HG02973 (cell line): ENCODE data around the gene RNF10.
A peak's percentile ranks its signal among the peaks of the same experiment; 100 is the strongest.
"Not testable (repeated sequence)": the region's sequence is repeated elsewhere in the genome, so short reads cannot be mapped to it uniquely, and the experiment has no call there.

Source experiments
- ATAC-seq: cut with Tn5 transposase; IDR thresholded peaks from one replicate; pipeline ENCODE4 v1.9.1; 2021; ENCODE audit warnings: moderate library complexity; ENCODE audit not compliant: unreplicated experiment

Gene RNF10

GRCh38 chr12:120534203-120534702, at the start of gene RNF10:
RNF10 (plus strand) TSS chr12:120534356; CDS start chr12:120534812, 456 bp downstream.
- ATAC-seq: peak; percentile 50

- no peak for ATAC-seq
Measured at GRCh38 chr12:120485961-120486881, 47.9 kb upstream of the RNF10 start.

- not testable (repeated sequence) for ATAC-seq
Measured at GRCh38 chr12:120487552-120487951, 46.6 kb upstream of the RNF10 start.

- no peak for ATAC-seq
Measured at GRCh38 chr12:120488057-120488640, 46.0 kb upstream of the RNF10 start.

- ATAC-seq: no peak
Measured at GRCh38 chr12:120489018-120489417, 45.1 kb upstream of the RNF10 start.

- ATAC-seq: no peak
Measured at GRCh38 chr12:120490325-120490724, 43.8 kb upstream of the RNF10 start.

GRCh38 chr12:120490833-120491512, 43.2 kb upstream of the RNF10 start:
- ATAC-seq: no peak

- ATAC-seq: peak; percentile 6
Measured at GRCh38 chr12:120495186-120495730, 38.9 kb upstream of the RNF10 start.

- ATAC-seq: peak; percentile 87
Measured at GRCh38 chr12:120495731-120496412, 38.3 kb upstream of the RNF10 start, which contains the start of gene DYNLL1. DYNLL1 (plus strand) TSS chr12:120496113; CDS start chr12:120496422, 309 bp downstream.

- peak; percentile 5 for ATAC-seq
Measured at GRCh38 chr12:120496413-120497340, 37.5 kb upstream of the RNF10 start.

GRCh38 chr12:120497524-120498150, 36.5 kb upstream of the RNF10 start:
- no peak for ATAC-seq

- no peak for ATAC-seq
Measured at GRCh38 chr12:120498870-120499515, 35.2 kb upstream of the RNF10 start.

GRCh38 chr12:120500581-120500980, 33.6 kb upstream of the RNF10 start:
- no peak for ATAC-seq

GRCh38 chr12:120504587-120504986, 29.6 kb upstream of the RNF10 start:
- no peak for ATAC-seq

- no peak for ATAC-seq
Measured at GRCh38 chr12:120508537-120508936, 25.6 kb upstream of the RNF10 start.

GRCh38 chr12:120514002-120514401, 20.2 kb upstream of the RNF10 start:
- ATAC-seq: no peak

GRCh38 chr12:120515496-120515895, 18.7 kb upstream of the RNF10 start:
- no peak for ATAC-seq

GRCh38 chr12:120519324-120519723, 14.8 kb upstream of the RNF10 start:
- not testable (repeated sequence) for ATAC-seq
